EL (cell line): ENCODE data around the gene METTL6.

Experiments used
- DNase-seq: peaks from one replicate; pipeline ENCODE4 v3.0.0-alpha.2; 2016

Gene METTL6

GRCh38 chr3:15361494-15362214 is 65.7 kb downstream of the METTL6 start:
- DNase-seq, result peak; percentile 78

- DNase-seq, result peak; percentile 57
Observed at GRCh38 chr3:15360788-15361493, 66.4 kb downstream of the METTL6 start.
